ENCODE data around the gene CACNB2.

- TF ChIP-seq POLR2A (IDR thresholded peaks at IDR 0.05; ENCODE audit: low read depth, low read length) (no peak), TAF1 (IDR thresholded peaks at IDR 0.05; ENCODE audit: low read depth, low read length) (no peak), POLR2AphosphoS5 (IDR thresholded peaks at IDR 0.05; ENCODE audit: low read depth, low read length) (no peak), PAX5 (IDR thresholded peaks at IDR 0.05; ENCODE audit: insufficient read depth, low read length, severe bottlenecking) (no peak), SPI1 (IDR thresholded peaks at IDR 0.05; ENCODE audit: low read depth, low read length) (no peak), POU2F2 (IDR thresholded peaks at IDR 0.05; ENCODE audit: low read depth, low read length) (no peak)
These were observed 65.0 kb downstream of the CACNB2 start for GRCh38 chr10:18205098-18205834.
